OCI-M1 (cell line): ENCODE results near the gene SMIM36.
"Not testable (repeated sequence)": the region's sequence is repeated elsewhere in the genome, so short reads cannot be mapped to it uniquely, and the experiment has no call there.

Source experiments
- DNase-seq: peaks from one replicate; lab custom pipeline; 2025; lab: John Stamatoyannopoulos, UW

SMIM36 gene

GRCh38 chr17:55510986-55511721, at the start of gene SMIM36:
TSS of gene SMIM36 (minus strand) at chr17:55511452.
- DNase-seq: no peak

- no peak for DNase-seq
Measured at GRCh38 chr17:55555772-55556171, 44.5 kb upstream of the SMIM36 start.

- peak; percentile 83 for DNase-seq
Measured at GRCh38 chr17:55549140-55549539, 37.9 kb upstream of the SMIM36 start.

- peak; percentile 52 for DNase-seq
Measured at GRCh38 chr17:55546991-55547664, 35.9 kb upstream of the SMIM36 start.

GRCh38 chr17:55546481-55546880, 35.2 kb upstream of the SMIM36 start:
- DNase-seq: no peak

GRCh38 chr17:55545806-55546205, 34.6 kb upstream of the SMIM36 start:
- DNase-seq: no peak

GRCh38 chr17:55543709-55544108, 32.5 kb upstream of the SMIM36 start:
- no peak for DNase-seq

- no peak for DNase-seq
Measured at GRCh38 chr17:55540414-55541091, 29.3 kb upstream of the SMIM36 start.

- DNase-seq: no peak
Measured at GRCh38 chr17:55536205-55536604, 25.0 kb upstream of the SMIM36 start.

GRCh38 chr17:55533608-55534007, 22.4 kb upstream of the SMIM36 start:
- DNase-seq: no peak

- DNase-seq: no peak
Measured at GRCh38 chr17:55532670-55533069, 21.4 kb upstream of the SMIM36 start.

- no peak for DNase-seq
Measured at GRCh38 chr17:55531053-55531728, 19.9 kb upstream of the SMIM36 start.

GRCh38 chr17:55530064-55530463, 18.8 kb upstream of the SMIM36 start:
- DNase-seq: no peak

- peak; percentile 74 for DNase-seq
Measured at GRCh38 chr17:55527540-55528118, 16.4 kb upstream of the SMIM36 start.

GRCh38 chr17:55524440-55525220, 13.4 kb upstream of the SMIM36 start:
- DNase-seq: peak; percentile 4

- DNase-seq: not testable (repeated sequence)
Measured at GRCh38 chr17:55523032-55523431, 11.8 kb upstream of the SMIM36 start.

- peak; percentile 58 for DNase-seq
Measured at GRCh38 chr17:55521186-55521585, 9.9 kb upstream of the SMIM36 start.

- no peak for DNase-seq
Measured at GRCh38 chr17:55520402-55520801, 9.2 kb upstream of the SMIM36 start.

GRCh38 chr17:55518510-55518909, 7.3 kb upstream of the SMIM36 start:
- DNase-seq: peak; percentile 35

GRCh38 chr17:55513885-55514590, 2.8 kb upstream of the SMIM36 start:
- DNase-seq: peak; percentile 90

GRCh38 chr17:55507669-55508068, 3.6 kb downstream of the SMIM36 start:
- DNase-seq: not testable (repeated sequence)
